HEK293T (cell line): ENCODE data around the gene NUP160.

Experiments
- BHLHE40 ChIP-seq: fragments of 450-650 bp; IDR thresholded peaks from 2 replicates; pipeline ENCODE4 v1.6.1; 2016; ENCODE audit warnings: mild to moderate bottlenecking, moderate library complexity, borderline replicate concordance
- ELF4 ChIP-seq: fragments of 450-650 bp; IDR thresholded peaks from 2 replicates; pipeline ENCODE4 v1.6.1; 2017; ENCODE audit warnings: antibody characterized with exemption
- FOXA1 ChIP-seq: fragments of 450-650 bp; IDR thresholded peaks from 2 replicates; pipeline ENCODE4 v1.6.1; 2016; ENCODE audit warnings: mild to moderate bottlenecking
- FOXM1 ChIP-seq: fragments of 450-650 bp; IDR thresholded peaks from 2 replicates; pipeline ENCODE4 v1.6.1; 2017; ENCODE audit warnings: mild to moderate bottlenecking, borderline replicate concordance
- HDGF ChIP-seq: fragments of 450-650 bp; IDR thresholded peaks from 2 replicates; pipeline ENCODE4 v1.6.1; 2017; ENCODE audit warnings: antibody characterized with exemption, borderline replicate concordance
- L3MBTL2 ChIP-seq: fragments of 450-650 bp; conservative IDR thresholded peaks from 2 replicates; pipeline ENCODE4 v1.6.1; 2016; ENCODE audit warnings: mild to moderate bottlenecking
- LEF1 ChIP-seq: fragments of 450-650 bp; IDR thresholded peaks from 2 replicates; pipeline ENCODE4 v1.6.1; 2017; ENCODE audit warnings: mild to moderate bottlenecking, borderline replicate concordance
- NFRKB ChIP-seq: fragments of 450-650 bp; IDR thresholded peaks from 2 replicates; pipeline ENCODE4 v1.6.1; 2016; ENCODE audit warnings: mild to moderate bottlenecking, moderate library complexity
- SP1 ChIP-seq: fragments of 450-650 bp; IDR thresholded peaks from 2 replicates; pipeline ENCODE4 v1.6.1; 2017
- SUZ12 ChIP-seq: fragments of 450-650 bp; IDR thresholded peaks from 2 replicates; pipeline ENCODE4 v1.6.1; 2016; ENCODE audit warnings: mild to moderate bottlenecking
- ZNF384 ChIP-seq: fragments of 450-650 bp; IDR thresholded peaks from 2 replicates; pipeline ENCODE4 v1.6.1; 2016
- TF ChIP-seq, protein P1 (sequence below): fragments of 450-650 bp; IDR thresholded peaks from 2 replicates; pipeline ENCODE4 v1.6.1; 2016

- TF ChIP-seq NFRKB (no peak), SUZ12 (no peak), ZNF384 (no peak), LEF1 (no peak), L3MBTL2 (peak; percentile 90), FOXA1 (no peak), BHLHE40 (no peak), HDGF (no peak), SP1 (no peak), FOXM1 (no peak), ELF4 (no peak; the same call in 1 of the 2 replicates)
- TF ChIP-seq, protein P1, sequence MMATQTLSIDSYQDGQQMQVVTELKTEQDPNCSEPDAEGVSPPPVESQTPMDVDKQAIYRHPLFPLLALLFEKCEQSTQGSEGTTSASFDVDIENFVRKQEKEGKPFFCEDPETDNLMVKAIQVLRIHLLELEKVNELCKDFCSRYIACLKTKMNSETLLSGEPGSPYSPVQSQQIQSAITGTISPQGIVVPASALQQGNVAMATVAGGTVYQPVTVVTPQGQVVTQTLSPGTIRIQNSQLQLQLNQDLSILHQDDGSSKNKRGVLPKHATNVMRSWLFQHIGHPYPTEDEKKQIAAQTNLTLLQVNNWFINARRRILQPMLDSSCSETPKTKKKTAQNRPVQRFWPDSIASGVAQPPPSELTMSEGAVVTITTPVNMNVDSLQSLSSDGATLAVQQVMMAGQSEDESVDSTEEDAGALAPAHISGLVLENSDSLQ, result 0 out of 2 replicates have a peak, but pooled peaks have one; percentile 12
These were observed at the start of gene NUP160 for GRCh38 chr11:47847892-47848699.
